HCT116 (cell line): ENCODE results near the gene AKAP13. TPM values are rescaled to one million over a fixed set of nuclear protein-coding genes. Genes with fewer than 3 reads are reported as not detected.

Experiments
- ATAC-seq: fragments of 200-7000 bp; cut with Tn5 transposase; 2 replicates; pipeline ENCODE4 v1.9.1; 2020; ENCODE audit warnings: mild to moderate bottlenecking, moderate library complexity
- BruUV-seq: library from RNA; stranded (reverse); fragments of 400-500 nt; replicated peaks from 2 replicates; lab custom pipeline; 2021; lab: Mats Ljungman, UMichigan
- CTCF ChIA-PET: fragments of 300-600 bp; sonication (Branson Sonifier 250); formaldehyde crosslinking; loops from one replicate; lab custom pipeline; 2021; ENCODE audit warnings: antibody characterized with exemption; lab: Charles Lee
- POLR2A ChIA-PET: fragments of 300-600, 350-600 bp; sonication (Branson Sonifier 250); formaldehyde crosslinking; loops from one replicate; lab custom pipeline; 2021; ENCODE audit warnings: antibody characterized with exemption; lab: Charles Lee
- RAD21 ChIA-PET, 2 experiments: fragments of 300-600 bp; sonication (Branson Sonifier 250); formaldehyde crosslinking; loops; one replicate each; lab custom pipeline; 2023; ENCODE audit warnings: low total read pairs in 2 of 2; ENCODE audit not compliant: uncharacterized antibody in 2 of 2, unreplicated experiment in 2 of 2, low non-redundant PET in 1 of 2; lab: Charles Lee
- DNase-seq: peaks from one replicate; pipeline ENCODE4 v3.0.0-alpha.2; 2010; ENCODE audit warnings: low read depth, low spot score
- H2AFZ ChIP-seq: fragments of 200-600 bp; shearing (Covaris generic), sonication (generic); 2 replicates; pipeline ENCODE4 v1.6.1; 2017; ENCODE audit warnings: low read depth, mixed run types, mixed read lengths, antibody characterized with exemption, low read length; ENCODE audit not compliant: poor library complexity, severe bottlenecking
- H3K27ac ChIP-seq: 2 replicates; pipeline ENCODE4 v1.5.1; 2012; ENCODE audit warnings: low read depth, low read length
- H3K27me3 ChIP-seq: fragments of 200-600 bp; sonication (generic); 2 replicates; pipeline ENCODE4 v1.6.1; 2016; ENCODE audit warnings: mixed run types, low read length, mixed read lengths; ENCODE audit not compliant: insufficient read depth
- H3K36me3 ChIP-seq, 2 experiments: fragments of 200-500 bp in 1 of 2; fragments of 200-600 bp in 1 of 2; sonication (Bioruptor generic) in 1 of 2; sonication (generic) in 1 of 2; 2 replicates each; pipeline versions ENCODE4 v1.5.1 to v1.6.1; 2014 to 2016; ENCODE audit warnings: low read length in 2 of 2, inconsistent platforms in 1 of 2, mixed read lengths in 1 of 2, mixed run types in 1 of 2; ENCODE audit not compliant: insufficient read depth in 2 of 2, control insufficient read depth in 1 of 2
- H3K4me1 ChIP-seq, 2 experiments: fragments of 200-600 bp in 1 of 2; sonication (generic) in 1 of 2; 2 replicates each; pipeline versions ENCODE4 v1.5.1 to v1.6.1; 2012 to 2017; ENCODE audit warnings: low read length in 2 of 2, inconsistent platforms in 1 of 2, mild to moderate bottlenecking in 1 of 2, mixed read lengths in 1 of 2, mixed run types in 1 of 2, moderate library complexity in 1 of 2; ENCODE audit not compliant: insufficient read depth in 2 of 2, control insufficient read depth in 1 of 2
- H3K4me2 ChIP-seq: fragments of 200-600 bp; sonication (generic); 2 replicates; pipeline ENCODE4 v1.6.1; 2017; ENCODE audit warnings: mixed run types, low read length, mixed read lengths
- H3K4me3 ChIP-seq, 2 experiments: fragments of 200-600 bp in 1 of 2; sonication (generic) in 1 of 2; replicated peaks in 1 of 2; 2 replicates each; pipeline ENCODE4 v1.5.1; 2011 to 2016; ENCODE audit warnings: low read length in 2 of 2, control low read depth in 1 of 2, low read depth in 1 of 2, mild to moderate bottlenecking in 1 of 2, mixed read lengths in 1 of 2, mixed run types in 1 of 2
- H3K79me2 ChIP-seq: fragments of 200-600 bp; sonication (generic); 2 replicates; pipeline ENCODE4 v1.6.1; 2017; ENCODE audit warnings: mild to moderate bottlenecking, mixed run types, low read length, moderate library complexity, mixed read lengths; ENCODE audit not compliant: insufficient read depth
- H3K9ac ChIP-seq: fragments of 200-600 bp; sonication (generic); 2 replicates; pipeline ENCODE4 v1.6.1; 2016; ENCODE audit warnings: low read length, mixed read lengths
- H3K9me2 ChIP-seq: fragments of 200-600 bp; sonication (generic), shearing (Covaris generic); 2 replicates; pipeline ENCODE4 v1.6.1; 2017; ENCODE audit warnings: mixed run types, mild to moderate bottlenecking, moderate library complexity; ENCODE audit not compliant: insufficient read depth
- H3K9me3 ChIP-seq, 2 experiments: fragments of 200-500 bp in 1 of 2; fragments of 200-600 bp in 1 of 2; sonication (Bioruptor generic) in 1 of 2; sonication (generic) in 1 of 2; 2 replicates each; pipeline ENCODE4 v1.6.1; 2014 to 2017; ENCODE audit warnings: low read length in 2 of 2, mixed read lengths in 2 of 2, inconsistent platforms in 1 of 2, low read depth in 1 of 2, mild to moderate bottlenecking in 1 of 2, mixed run types in 1 of 2, moderate library complexity in 1 of 2; ENCODE audit not compliant: control insufficient read depth in 1 of 2, insufficient read depth in 1 of 2
- H4K20me1 ChIP-seq: fragments of 200-600 bp; sonication (generic), shearing (Covaris generic); 2 replicates; pipeline ENCODE4 v1.6.1; 2017; ENCODE audit warnings: mixed run types, mild to moderate bottlenecking, moderate library complexity; ENCODE audit not compliant: insufficient read depth
- CBX3 ChIP-seq: IDR thresholded peaks from 2 replicates; pipeline ENCODE4 v1.6.1; 2012; ENCODE audit warnings: low read depth
- CEBPB ChIP-seq: IDR thresholded peaks from 2 replicates; pipeline ENCODE4 v1.6.1; 2012; ENCODE audit warnings: low read depth
- EGR1 ChIP-seq: IDR thresholded peaks from 2 replicates; pipeline ENCODE4 v1.6.1; 2012; ENCODE audit warnings: low read depth
- ELF1 ChIP-seq: IDR thresholded peaks from 2 replicates; pipeline ENCODE4 v1.6.1; 2012; ENCODE audit warnings: low read depth, borderline replicate concordance
- EZH2 ChIP-seq: fragments of 200-600 bp; sonication (generic); IDR thresholded peaks from 2 replicates; pipeline ENCODE4 v1.6.1; 2017; ENCODE audit warnings: antibody characterized with exemption, mixed run types
- EZH2phosphoT487 ChIP-seq: fragments of 200-600 bp; IDR thresholded peaks from 2 replicates; pipeline ENCODE4 v1.6.1; 2018; ENCODE audit warnings: antibody characterized with exemption, borderline replicate concordance
- FOSL1 ChIP-seq: IDR thresholded peaks from 2 replicates; pipeline ENCODE4 v1.6.1; 2012; ENCODE audit warnings: low read depth
- POLR2A ChIP-seq: IDR thresholded peaks from 2 replicates; pipeline ENCODE4 v1.7.0; 2011; ENCODE audit warnings: borderline replicate concordance; ENCODE audit not compliant: insufficient read depth, insufficient read length; ENCODE audit errors: extremely low read depth
- POLR2AphosphoS5 ChIP-seq: IDR thresholded peaks from 2 replicates; pipeline ENCODE4 v1.6.1; 2011; ENCODE audit warnings: mild to moderate bottlenecking, low read depth, low read length, moderate library complexity
- SIN3A ChIP-seq: IDR thresholded peaks from 2 replicates; pipeline ENCODE4 v1.6.1; 2012; ENCODE audit warnings: low read depth
- SP1 ChIP-seq: IDR thresholded peaks from 2 replicates; pipeline ENCODE4 v1.6.1; 2012; ENCODE audit warnings: low read depth
- SRF ChIP-seq: IDR thresholded peaks from 2 replicates; pipeline ENCODE4 v1.6.1; 2012; ENCODE audit warnings: low read depth
- TCF7L2 ChIP-seq: IDR thresholded peaks from 2 replicates; pipeline ENCODE4 v1.7.0; 2011; ENCODE audit warnings: borderline replicate concordance, inconsistent platforms; ENCODE audit not compliant: insufficient read depth, insufficient read length; ENCODE audit errors: extremely low read depth
- YY1 ChIP-seq: IDR thresholded peaks from 2 replicates; pipeline ENCODE4 v1.6.1; 2011; ENCODE audit warnings: low read length, low read depth, moderate library complexity, mild to moderate bottlenecking; ENCODE audit not compliant: insufficient replicate concordance; ENCODE audit errors: extremely low read depth
- ZFX ChIP-seq: fragments of 450-650 bp; IDR thresholded peaks from 2 replicates; pipeline ENCODE4 v1.6.1; 2017
- intact Hi-C: fragments of 100-400 bp; cut with micrococcal nuclease; formaldehyde crosslinking; loops from 2 replicates; pipeline ENCODE4 v1.10.0; 2022
- total RNA-seq: library from RNA; stranded (reverse); gene quantifications from one replicate; pipeline ENCODE4 v1.2.1, GENCODE V29; 2021; ENCODE audit not compliant: unreplicated experiment
- TF ChIP-seq, protein P1 (sequence below): IDR thresholded peaks from 2 replicates; pipeline ENCODE4 v1.6.1; 2012; ENCODE audit warnings: low read depth
- TF ChIP-seq, protein P2 (sequence below): IDR thresholded peaks from 2 replicates; pipeline ENCODE4 v1.6.1; 2012
- TF ChIP-seq, protein P3 (sequence below): IDR thresholded peaks from 2 replicates; pipeline ENCODE4 v1.6.1; 2012
- TF ChIP-seq, protein P4 (sequence below), 3 experiments: fragments of 200-600 bp in 1 of 3; sonication (generic) in 1 of 3; IDR thresholded peaks in 2 of 3; conservative IDR thresholded peaks in 1 of 3; 2 replicates each; pipeline ENCODE4 v1.5.1; 2012 to 2017; ENCODE audit warnings: low read depth in 2 of 3, low read length in 2 of 3, antibody characterized with exemption in 1 of 3, borderline replicate concordance in 1 of 3, control low read depth in 1 of 3, mild to moderate bottlenecking in 1 of 3, mixed read lengths in 1 of 3, mixed run types in 1 of 3, moderate library complexity in 1 of 3; ENCODE audit not compliant: insufficient read depth in 1 of 3
- TF ChIP-seq, protein P5 (sequence below): IDR thresholded peaks from 2 replicates; pipeline ENCODE4 v1.6.1; 2011; ENCODE audit warnings: mild to moderate bottlenecking, low read length, moderate library complexity; ENCODE audit not compliant: insufficient replicate concordance; ENCODE audit errors: extremely low read depth

AKAP13 gene
- total RNA-seq, 1 experiment from 2014 or later: 43.1 TPM

DNA sequence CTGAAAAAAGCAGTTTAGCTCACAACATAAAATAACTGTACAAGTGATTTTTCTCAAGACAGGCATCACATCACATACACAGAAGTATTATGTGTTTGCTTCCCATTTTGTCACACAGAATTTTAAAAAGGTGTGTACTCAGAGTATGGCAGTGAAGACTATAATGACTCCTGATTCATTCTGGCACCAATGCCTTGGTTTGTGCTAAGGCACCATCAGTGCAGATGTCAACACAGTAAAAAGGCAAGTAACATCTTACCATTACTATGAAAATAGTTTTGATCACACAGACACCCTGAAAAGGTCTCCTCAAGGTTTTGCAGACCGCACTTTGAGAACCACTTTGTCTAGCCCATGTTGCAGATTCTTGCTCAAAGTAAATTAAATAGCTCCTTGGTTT, 222.8 kb downstream of the AKAP13 start:
- RAD21 ChIA-PET: no interaction called here
- no peak overlapping the region for H3K9ac ChIP-seq
- no peak for DNase-seq
- H3K4me1 ChIP-seq: peaks cover 0 to 16% of the 10 kb centered on the region in 2 experiments; a peak in 1 of 4 replicates
- no peak overlapping the region for H3K27ac ChIP-seq
- no peak for ATAC-seq
- no peaks in the 10 kb centered on the region for H3K9me2 ChIP-seq
- no peaks in the 10 kb centered on the region for H4K20me1 ChIP-seq
- no peaks in the 10 kb centered on the region for H3K79me2 ChIP-seq
- BruUV-seq: no TSS peak
- POLR2A ChIA-PET: no interaction called here
- H3K9me3 ChIP-seq: no peaks in the 10 kb centered on the region
- CTCF ChIA-PET: no interaction called here
- no peak overlapping the region for H3K4me2 ChIP-seq
- H3K36me3 ChIP-seq: no peaks in the 10 kb centered on the region
- intact Hi-C loops: no loop called here
- no peaks in the 10 kb centered on the region for H3K27me3 ChIP-seq
- no peak for TF ChIP-seq SIN3A
- no peak for TF ChIP-seq CEBPB
- no peak for TF ChIP-seq ELF1
- no peak for TF ChIP-seq ZFX
- TF ChIP-seq SRF: no peak
- no peak for TF ChIP-seq POLR2AphosphoS5
- TF ChIP-seq, protein P1, sequence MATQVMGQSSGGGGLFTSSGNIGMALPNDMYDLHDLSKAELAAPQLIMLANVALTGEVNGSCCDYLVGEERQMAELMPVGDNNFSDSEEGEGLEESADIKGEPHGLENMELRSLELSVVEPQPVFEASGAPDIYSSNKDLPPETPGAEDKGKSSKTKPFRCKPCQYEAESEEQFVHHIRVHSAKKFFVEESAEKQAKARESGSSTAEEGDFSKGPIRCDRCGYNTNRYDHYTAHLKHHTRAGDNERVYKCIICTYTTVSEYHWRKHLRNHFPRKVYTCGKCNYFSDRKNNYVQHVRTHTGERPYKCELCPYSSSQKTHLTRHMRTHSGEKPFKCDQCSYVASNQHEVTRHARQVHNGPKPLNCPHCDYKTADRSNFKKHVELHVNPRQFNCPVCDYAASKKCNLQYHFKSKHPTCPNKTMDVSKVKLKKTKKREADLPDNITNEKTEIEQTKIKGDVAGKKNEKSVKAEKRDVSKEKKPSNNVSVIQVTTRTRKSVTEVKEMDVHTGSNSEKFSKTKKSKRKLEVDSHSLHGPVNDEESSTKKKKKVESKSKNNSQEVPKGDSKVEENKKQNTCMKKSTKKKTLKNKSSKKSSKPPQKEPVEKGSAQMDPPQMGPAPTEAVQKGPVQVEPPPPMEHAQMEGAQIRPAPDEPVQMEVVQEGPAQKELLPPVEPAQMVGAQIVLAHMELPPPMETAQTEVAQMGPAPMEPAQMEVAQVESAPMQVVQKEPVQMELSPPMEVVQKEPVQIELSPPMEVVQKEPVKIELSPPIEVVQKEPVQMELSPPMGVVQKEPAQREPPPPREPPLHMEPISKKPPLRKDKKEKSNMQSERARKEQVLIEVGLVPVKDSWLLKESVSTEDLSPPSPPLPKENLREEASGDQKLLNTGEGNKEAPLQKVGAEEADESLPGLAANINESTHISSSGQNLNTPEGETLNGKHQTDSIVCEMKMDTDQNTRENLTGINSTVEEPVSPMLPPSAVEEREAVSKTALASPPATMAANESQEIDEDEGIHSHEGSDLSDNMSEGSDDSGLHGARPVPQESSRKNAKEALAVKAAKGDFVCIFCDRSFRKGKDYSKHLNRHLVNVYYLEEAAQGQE: no peak
- TF ChIP-seq FOSL1: no peak
- no peak for TF ChIP-seq TCF7L2
- TF ChIP-seq, protein P2, sequence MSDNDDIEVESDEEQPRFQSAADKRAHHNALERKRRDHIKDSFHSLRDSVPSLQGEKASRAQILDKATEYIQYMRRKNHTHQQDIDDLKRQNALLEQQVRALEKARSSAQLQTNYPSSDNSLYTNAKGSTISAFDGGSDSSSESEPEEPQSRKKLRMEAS: no peak
- TF ChIP-seq POLR2A: no peak
- TF ChIP-seq YY1: no peak
- TF ChIP-seq, protein P3, sequence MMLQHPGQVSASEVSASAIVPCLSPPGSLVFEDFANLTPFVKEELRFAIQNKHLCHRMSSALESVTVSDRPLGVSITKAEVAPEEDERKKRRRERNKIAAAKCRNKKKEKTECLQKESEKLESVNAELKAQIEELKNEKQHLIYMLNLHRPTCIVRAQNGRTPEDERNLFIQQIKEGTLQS: no peak
- no peak for TF ChIP-seq CBX3
- TF ChIP-seq, protein P4, sequence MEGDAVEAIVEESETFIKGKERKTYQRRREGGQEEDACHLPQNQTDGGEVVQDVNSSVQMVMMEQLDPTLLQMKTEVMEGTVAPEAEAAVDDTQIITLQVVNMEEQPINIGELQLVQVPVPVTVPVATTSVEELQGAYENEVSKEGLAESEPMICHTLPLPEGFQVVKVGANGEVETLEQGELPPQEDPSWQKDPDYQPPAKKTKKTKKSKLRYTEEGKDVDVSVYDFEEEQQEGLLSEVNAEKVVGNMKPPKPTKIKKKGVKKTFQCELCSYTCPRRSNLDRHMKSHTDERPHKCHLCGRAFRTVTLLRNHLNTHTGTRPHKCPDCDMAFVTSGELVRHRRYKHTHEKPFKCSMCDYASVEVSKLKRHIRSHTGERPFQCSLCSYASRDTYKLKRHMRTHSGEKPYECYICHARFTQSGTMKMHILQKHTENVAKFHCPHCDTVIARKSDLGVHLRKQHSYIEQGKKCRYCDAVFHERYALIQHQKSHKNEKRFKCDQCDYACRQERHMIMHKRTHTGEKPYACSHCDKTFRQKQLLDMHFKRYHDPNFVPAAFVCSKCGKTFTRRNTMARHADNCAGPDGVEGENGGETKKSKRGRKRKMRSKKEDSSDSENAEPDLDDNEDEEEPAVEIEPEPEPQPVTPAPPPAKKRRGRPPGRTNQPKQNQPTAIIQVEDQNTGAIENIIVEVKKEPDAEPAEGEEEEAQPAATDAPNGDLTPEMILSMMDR (IDR thresholded peaks at IDR 0.05 in 2 of 3, conservative IDR thresholded peaks at IDR 0.05 in 1 of 3; ENCODE audit: borderline replicate concordance in 1 of 3, insufficient read depth in 1 of 3, low read depth in 2 of 3, low read length in 2 of 3): no peak
- TF ChIP-seq, protein P5, sequence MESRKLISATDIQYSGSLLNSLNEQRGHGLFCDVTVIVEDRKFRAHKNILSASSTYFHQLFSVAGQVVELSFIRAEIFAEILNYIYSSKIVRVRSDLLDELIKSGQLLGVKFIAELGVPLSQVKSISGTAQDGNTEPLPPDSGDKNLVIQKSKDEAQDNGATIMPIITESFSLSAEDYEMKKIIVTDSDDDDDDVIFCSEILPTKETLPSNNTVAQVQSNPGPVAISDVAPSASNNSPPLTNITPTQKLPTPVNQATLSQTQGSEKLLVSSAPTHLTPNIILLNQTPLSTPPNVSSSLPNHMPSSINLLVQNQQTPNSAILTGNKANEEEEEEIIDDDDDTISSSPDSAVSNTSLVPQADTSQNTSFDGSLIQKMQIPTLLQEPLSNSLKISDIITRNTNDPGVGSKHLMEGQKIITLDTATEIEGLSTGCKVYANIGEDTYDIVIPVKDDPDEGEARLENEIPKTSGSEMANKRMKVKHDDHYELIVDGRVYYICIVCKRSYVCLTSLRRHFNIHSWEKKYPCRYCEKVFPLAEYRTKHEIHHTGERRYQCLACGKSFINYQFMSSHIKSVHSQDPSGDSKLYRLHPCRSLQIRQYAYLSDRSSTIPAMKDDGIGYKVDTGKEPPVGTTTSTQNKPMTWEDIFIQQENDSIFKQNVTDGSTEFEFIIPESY: no peak
- TF ChIP-seq EZH2: no peak
- no peak for TF ChIP-seq SP1
- TF ChIP-seq EGR1: no peak
- TF ChIP-seq EZH2phosphoT487: no peak
- H3K4me3 ChIP-seq: no peak overlapping the region
- no peak overlapping the region for H2AFZ ChIP-seq
